ENCODE results near the gene DRICH1.
"Not testable (repeated sequence)": the region's sequence is repeated elsewhere in the genome, so short reads cannot be mapped to it uniquely, and the experiment has no call there.

The DRICH1 gene, protein sequence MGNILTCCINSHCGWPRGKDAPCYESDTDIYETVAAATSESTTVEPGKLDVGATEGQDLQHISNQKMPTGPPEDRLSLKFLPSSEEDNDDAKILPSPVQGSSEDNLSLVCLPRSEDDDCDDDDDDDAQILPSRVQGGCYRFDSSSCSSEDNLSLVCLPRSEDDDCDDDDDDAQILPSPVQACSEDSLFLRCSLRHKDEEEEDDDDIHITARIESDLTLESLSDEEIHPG

GRCh38 chr22:23632178-23632577 is at the start of gene DRICH1:
Gene DRICH1, minus strand, starts transcription at chr22:23632321. Its CDS starts 298 bp downstream, at chr22:23632023.
- DNase-seq, result peak; percentile 63

DNA sequence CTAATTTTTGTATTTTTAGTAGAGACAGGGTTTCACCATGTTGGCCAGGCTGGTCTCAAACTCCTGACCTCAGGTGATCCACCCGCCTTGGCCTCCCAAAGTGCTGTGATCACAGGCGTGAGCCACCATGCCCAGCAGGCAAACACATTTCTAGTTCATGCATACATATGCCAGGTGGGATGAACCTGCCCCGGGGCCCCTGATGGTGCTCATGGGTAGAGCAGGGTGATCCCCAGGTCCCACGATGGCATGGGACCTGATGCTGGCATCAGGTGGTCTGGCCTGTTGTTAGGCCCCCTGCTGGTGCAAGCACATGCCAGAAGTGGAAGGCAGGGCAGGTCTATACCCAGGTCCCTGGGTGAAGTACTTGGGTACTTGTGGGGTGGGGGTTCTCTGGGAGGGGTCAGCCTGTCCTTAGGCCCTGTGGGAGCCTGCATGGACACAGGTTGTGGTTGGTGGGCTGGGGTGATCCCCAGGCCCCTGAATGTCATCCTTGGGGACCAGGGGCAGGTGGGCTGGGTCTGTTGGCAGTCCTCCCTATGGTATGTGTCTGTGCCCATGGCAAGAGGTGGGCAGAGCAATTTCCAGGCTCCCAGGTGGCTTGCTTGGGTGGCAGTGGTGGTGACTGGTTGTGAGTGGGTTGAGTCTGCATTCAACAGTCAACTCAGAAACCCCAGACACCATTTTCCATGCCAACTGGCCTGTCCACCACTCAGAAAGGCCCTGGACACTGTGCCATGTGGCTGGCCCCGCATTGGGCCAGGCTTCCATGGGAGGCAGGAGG is 49.1 kb upstream of the DRICH1 start:
- no peak for DNase-seq

DNA sequence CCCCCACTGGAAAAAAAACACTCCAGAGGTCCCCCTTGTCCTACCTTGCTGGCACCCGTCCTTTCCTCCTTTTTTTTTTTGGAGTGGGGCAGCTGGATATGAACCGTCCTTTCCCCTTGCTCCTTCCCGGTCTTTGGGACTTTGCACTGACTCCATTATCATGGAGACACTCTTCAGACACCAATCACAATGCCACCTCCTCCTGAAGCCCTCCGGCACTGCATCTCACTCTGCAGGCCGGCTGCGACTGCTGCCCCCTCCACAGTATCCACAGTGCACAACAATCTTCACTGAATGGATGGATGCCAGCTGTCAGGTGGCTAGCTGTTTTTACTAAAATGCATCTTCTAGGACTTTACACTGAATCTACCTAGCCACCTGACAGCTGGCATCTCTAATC is 46.0 kb upstream of the DRICH1 start:
- DNase-seq, result no peak

GRCh38 chr22:23677701-23677995 is 45.5 kb upstream of the DRICH1 start:
- DNase-seq, result no peak

- DNase-seq, result not testable (repeated sequence)
Measured at GRCh38 chr22:23676841-23677700, 45.0 kb upstream of the DRICH1 start.

DNA sequence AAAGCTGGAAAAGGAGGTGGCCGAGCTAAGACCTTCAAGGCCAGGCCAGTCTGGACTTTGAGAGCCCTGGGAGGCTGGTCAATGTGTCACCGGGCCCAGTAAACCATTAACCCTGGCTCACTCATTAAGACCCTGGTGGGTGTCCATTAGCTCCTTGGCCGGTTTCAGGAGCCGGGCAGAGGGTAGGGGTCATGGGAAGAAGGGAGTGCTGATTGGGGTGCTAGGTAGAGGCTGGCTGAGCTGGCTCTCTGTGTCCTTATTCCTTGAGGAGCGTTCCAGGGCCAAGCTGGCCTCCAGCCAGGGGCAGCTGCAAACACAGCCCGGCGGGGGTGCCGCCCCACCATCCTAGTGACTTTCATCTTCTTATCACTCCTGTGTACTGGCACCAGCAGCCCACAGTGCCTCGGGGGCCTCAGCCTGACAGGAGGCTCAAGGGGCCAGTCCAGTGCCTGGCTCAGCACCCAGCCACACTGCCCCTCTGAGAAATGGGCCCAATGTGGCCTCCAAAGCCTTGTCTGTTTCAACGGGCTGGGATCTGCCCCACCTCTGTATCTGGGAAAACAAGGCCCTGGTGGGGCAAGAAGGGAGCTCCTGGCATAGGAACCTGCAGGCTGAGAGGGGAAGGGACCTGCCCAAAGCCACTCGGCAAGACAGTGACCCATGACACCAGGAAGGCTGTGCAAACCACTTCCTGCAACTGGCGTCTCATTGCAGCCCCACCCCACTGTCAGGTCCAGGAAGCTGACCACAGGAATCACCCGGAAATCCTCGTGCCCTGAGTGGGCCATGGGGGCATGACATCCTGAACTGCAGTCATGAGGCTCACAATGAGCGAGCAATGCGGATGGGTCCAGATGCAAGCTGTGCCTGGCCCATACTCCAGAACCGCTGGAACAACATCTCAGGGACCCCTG is 43.6 kb upstream of the DRICH1 start:
- no peak for DNase-seq

- DNase-seq, result not testable (repeated sequence)
Measured at GRCh38 chr22:23674886-23675501, 42.9 kb upstream of the DRICH1 start.

GRCh38 chr22:23673826-23674690 is 41.9 kb upstream of the DRICH1 start:
- DNase-seq, result no peak

DNA sequence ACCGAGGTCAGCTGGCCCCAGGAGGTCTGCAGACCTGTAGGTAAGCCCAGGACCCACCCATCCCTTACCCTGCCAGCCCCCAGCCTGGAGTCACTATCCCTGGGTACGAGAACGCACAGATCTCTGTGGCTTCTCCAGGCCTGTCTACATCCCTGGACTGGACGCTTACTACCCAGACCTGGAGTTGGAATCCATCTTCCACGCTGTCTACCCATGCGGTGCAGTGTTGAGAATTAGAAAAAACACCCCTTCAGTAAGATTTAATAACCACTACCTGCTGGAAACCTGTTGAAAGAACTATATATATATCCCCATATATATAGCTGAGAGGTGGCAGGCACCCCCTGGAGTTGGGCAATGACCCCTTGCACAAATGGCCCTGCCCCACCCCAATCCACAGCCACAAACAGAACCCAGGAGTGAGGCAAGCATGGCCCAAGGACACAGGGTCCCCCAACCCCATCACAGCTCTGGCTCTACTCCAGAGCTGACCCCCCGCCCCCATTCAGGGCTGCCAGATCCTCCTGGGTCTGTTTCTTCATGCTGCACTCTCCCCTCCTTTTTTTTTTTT is 41.0 kb upstream of the DRICH1 start:
- no peak for DNase-seq

DNA sequence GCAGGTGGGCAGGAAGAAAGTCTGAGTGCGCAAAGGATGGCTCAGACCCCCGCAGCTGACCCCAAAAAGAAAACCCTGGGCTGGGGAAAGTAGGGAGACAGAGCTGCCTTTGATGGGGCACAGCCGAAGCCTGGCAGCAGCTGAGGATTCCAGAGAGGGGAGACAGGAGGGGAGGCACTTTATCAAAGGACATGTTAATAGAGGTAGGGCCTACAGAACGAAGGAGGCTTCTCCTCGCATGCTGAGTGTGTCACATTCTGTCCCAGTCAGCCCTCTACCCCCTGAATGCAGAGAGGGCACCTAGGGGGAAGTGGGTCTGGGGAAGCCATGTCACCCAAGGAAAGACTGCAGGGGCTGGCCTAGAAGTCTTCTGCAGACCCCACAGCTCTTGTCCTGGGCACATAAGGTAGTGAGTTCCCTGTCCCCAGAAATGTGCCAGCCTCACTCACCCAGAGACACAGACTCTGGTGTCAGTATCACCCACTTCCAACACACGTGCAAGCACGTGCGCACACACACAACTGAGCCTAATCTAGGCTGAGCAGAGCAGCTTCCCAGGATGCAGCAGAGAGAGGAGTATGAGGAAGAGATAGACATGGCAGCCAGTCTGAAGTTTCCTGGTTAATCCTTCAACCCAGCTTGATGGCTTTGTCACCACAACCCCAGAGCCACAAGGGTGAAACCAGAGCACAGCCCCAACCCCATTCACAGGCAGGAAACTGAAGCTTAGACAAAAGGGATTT is 40.4 kb upstream of the DRICH1 start:
- DNase-seq, result not testable (repeated sequence)

GRCh38 chr22:23671387-23671786 is 39.3 kb upstream of the DRICH1 start:
- not testable (repeated sequence) for DNase-seq

DNA sequence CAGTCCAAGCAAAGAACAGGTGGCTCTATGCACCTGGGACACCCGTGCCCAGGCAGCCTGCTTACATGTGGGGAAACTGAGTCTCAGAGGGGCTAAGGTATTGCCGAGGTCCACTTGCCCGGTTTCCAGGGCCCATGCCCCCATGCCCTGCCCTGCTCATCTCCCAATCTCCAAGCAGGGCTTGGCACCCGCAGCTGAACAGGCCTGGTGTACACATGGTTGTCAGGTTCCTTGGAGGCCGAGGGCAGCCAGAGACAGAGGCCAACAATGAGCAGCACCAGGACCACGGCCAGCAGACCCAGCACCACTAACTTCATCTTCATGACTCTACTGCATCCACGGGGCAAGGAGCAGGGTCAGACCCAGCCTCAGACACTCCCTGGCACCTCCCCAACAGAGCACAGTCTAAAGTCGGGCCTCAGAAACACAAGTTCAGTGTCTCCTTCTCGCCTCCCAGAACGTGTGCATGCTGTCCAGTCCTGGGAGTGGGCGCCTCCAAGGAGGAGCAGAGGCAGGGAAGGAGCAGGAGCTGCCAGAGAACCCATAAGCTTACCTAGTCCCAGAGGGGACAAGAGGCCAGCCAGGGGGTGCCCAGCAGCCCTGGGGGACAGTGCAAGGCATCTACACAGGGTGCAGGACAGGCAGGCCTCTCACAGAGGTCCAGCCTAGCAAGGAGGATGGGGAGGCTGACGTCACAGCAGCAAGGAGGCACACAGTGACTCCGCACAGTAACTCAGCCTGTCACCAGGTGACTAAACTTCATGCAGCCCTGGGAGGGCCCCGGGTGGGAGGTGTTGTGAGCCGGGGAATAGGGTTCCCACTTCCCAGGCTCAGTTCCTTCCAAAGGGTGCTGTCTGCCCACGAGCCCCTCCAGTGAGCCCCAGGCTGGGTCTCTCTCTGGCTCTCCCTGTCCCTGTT is 38.5 kb upstream of the DRICH1 start:
- DNase-seq, result no peak

DNA sequence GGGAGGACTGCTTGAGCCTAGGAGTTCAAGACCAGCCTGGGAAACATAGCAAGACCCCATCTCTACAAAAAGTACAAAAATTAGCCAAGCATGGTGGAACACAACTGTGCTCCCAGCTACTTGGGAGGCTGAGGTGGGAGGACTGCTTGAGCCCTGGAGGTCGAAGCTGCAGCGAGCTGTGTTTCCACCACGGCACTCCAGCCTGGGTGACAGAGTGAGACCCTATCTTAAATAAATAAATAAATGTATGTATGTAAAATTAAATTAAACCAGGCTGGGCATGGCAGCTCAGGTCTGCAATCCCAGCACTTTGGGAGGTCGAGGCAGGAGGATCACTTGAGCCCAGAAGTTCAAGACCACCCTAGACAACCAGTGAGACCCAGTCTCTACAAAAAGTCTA is 28.3 kb upstream of the DRICH1 start:
- not testable (repeated sequence) for DNase-seq

DNA sequence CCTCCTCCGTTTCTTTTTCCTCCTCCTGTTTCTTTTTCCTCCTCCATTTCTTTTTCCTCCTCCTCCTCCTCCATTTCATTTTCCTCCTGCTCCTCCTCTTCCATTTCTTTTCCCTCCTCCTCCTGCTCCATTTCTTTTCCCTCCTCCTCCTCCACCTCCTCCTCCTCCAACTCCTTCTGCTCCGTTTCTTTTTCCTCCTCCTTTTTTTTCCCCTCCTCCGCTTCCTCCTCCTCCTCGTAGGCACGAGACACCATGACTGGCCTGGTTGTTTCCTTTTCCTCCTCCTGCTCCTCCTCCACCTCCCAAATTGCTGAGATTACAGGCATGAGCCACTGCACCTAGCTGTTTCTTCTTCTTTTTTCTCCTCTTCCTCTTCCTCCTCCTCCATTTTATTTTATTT is 25.6 kb upstream of the DRICH1 start:
- DNase-seq, result no peak

GRCh38 chr22:23655891-23656475 is 23.9 kb upstream of the DRICH1 start:
- DNase-seq, result no peak

- no peak for DNase-seq
Measured at GRCh38 chr22:23652711-23653110, 20.6 kb upstream of the DRICH1 start.

DNA sequence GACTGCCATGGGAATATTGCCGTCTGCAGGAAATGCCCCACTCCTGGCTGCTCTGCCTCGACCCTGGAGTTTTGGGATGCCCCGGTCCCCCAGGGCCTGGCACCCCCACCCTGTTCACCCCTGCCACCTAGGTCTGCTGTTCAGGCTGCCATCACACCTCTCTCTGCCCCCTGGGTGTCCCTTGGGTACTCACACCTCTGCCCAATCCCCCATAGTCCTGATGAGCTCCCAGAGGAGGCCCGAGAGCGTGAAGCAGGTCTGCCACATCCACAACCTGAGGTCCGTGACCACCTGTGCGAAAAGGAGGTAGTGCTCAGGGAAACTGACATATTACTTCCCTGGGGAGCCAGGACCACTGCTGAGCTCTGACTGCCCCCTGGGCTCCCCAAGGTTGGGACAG is 20.2 kb upstream of the DRICH1 start:
- DNase-seq, result no peak

DNA sequence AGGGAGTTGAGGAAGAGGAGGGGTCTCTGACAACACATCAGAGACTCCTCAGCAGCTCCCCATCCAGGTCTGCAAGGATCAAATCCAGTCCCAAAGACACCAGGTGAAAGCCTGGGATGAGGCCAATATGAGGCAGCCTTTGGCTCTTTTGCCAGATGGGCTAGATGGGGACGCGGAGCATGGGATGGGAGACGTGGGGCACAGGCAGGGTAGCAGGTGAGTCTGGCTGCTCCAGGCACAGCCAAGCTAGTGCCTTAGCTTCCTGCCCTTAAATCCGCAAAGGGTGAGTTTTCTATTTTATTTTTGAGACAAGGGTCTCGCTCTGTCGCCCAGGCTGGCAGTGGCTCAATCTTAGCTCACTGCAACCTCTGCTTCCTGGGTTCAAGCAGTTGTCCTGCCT is 19.6 kb upstream of the DRICH1 start:
- no peak for DNase-seq

All from NK-92 treated with Interleukin-12 subunit alpha and Interleukin-12 subunit beta, amount 100 ng/mL, for 24 hours (cell line).